22Rv1 (cell line): Measurements from ENCODE around the gene GALR1.

Source experiments
- ZFX ChIP-seq: fragments of 450-650 bp; IDR thresholded peaks from 2 replicates; pipeline ENCODE4 v1.6.1; 2017; ENCODE audit warnings: antibody characterized with exemption, borderline replicate concordance
- TF ChIP-seq, protein P1 (sequence below): fragments of 450-650 bp; IDR thresholded peaks from 2 replicates; pipeline ENCODE4 v1.5.1; 2017; ENCODE audit warnings: mild to moderate bottlenecking

DNA sequence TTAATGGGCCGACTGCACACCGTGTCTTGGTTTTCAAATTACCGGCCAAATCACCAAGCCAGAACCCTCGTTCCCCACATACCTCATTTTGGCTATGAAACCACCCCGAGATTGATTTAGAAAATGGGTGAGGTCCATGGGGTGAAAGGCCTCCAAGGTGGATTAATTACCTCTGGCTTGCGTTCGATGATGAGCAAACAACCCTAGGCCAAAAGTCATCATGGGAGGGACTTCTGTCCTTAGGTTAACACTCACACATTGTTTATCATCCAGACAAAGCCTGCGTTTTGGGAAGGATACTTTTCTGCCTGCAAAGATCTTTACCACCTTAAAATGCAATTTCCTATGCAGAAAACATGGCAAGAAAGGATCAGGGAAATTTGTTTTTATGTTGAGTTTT lies 48.5 kb downstream of the GALR1 start:
- TF ChIP-seq, protein P1, sequence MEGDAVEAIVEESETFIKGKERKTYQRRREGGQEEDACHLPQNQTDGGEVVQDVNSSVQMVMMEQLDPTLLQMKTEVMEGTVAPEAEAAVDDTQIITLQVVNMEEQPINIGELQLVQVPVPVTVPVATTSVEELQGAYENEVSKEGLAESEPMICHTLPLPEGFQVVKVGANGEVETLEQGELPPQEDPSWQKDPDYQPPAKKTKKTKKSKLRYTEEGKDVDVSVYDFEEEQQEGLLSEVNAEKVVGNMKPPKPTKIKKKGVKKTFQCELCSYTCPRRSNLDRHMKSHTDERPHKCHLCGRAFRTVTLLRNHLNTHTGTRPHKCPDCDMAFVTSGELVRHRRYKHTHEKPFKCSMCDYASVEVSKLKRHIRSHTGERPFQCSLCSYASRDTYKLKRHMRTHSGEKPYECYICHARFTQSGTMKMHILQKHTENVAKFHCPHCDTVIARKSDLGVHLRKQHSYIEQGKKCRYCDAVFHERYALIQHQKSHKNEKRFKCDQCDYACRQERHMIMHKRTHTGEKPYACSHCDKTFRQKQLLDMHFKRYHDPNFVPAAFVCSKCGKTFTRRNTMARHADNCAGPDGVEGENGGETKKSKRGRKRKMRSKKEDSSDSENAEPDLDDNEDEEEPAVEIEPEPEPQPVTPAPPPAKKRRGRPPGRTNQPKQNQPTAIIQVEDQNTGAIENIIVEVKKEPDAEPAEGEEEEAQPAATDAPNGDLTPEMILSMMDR: no peak
- no peak for TF ChIP-seq ZFX
